ENCODE data around the gene DNAJB6. TPM values are rescaled to one million over a fixed set of nuclear protein-coding genes. Genes with fewer than 3 reads are reported as not detected.

DNAJB6 gene
- total RNA-seq, 1 experiment from 2014 or later: 108 TPM

GRCh38 chr7:157306846-157307838, 29.7 kb upstream of the DNAJB6 start:
- no peak overlapping the region for H3K4me3 Mint-ChIP-seq (ENCODE audit: unreplicated experiment)
- BruUV-seq (replicated peaks): no TSS peak
- CTCF ChIA-PET: interaction anchor here (0.6 to 1.1 kb wide), 2 partner anchors 33 to 1422 kb away, joined by 3 read pairs; no protein-coding TSS in a partner anchor

GRCh38 chr7:157309988-157310668, 26.7 kb upstream of the DNAJB6 start:
- intact Hi-C loops (cut with micrococcal nuclease; ENCODE audit: unreplicated experiment): loop anchor here (1.0 kb wide), 1 partner anchor 30 kb away; no protein-coding TSS in a partner anchor
- peaks cover 27% of the 10 kb centered on the region for H3K4me1 Mint-ChIP-seq (ENCODE audit: low read depth, unreplicated experiment)
- DNase-seq: no peak

More at GRCh38 chr7:157306846-157307838, 29.7 kb upstream of the DNAJB6 start:
- Mint-ChIP-seq H3K4me1 (ENCODE audit: low read depth, unreplicated experiment) (peaks cover 27% of the 10 kb centered on the region), H3K36me3 (ENCODE audit: insufficient read depth, unreplicated experiment) (peaks cover 4% of the 10 kb centered on the region), H3K27ac (ENCODE audit: unreplicated experiment) (no peak overlapping the region), H3K27me3 (ENCODE audit: insufficient read depth, unreplicated experiment) (no peaks in the 10 kb centered on the region), H3K9me3 (ENCODE audit: unreplicated experiment) (no peaks in the 10 kb centered on the region)
- Histone ChIP-seq H3K36me3 (ENCODE audit: control insufficient read depth, insufficient read depth, low read length) (no peaks in the 10 kb centered on the region), H3K27me3 (replicated peaks; ENCODE audit: control insufficient read depth, insufficient read depth, low read length) (no peaks in the 10 kb centered on the region), H3K4me1 (peaks cover 11% of the 10 kb centered on the region; the same call in 1 of the 2 replicates), H3K4me3 (ENCODE audit: low read depth, low read length) (no peak overlapping the region), H3K9me3 (no peaks in the 10 kb centered on the region)
- no peak for TF ChIP-seq CTCF (IDR thresholded peaks at IDR 0.05; ENCODE audit: insufficient read depth in 1 of 2, low read depth in 1 of 2, low read length in 1 of 2, severe bottlenecking in 1 of 2, unreplicated experiment in 1 of 2)
- peak in 1 of 2 experiments; percentile 64 for DNase-seq
- POLR2A ChIA-PET: no interaction called here
- intact Hi-C loops (cut with micrococcal nuclease; ENCODE audit: unreplicated experiment): no loop called here

More at GRCh38 chr7:157309988-157310668, 26.7 kb upstream of the DNAJB6 start:
- Histone ChIP-seq H3K27me3 (replicated peaks; ENCODE audit: control insufficient read depth, insufficient read depth, low read length) (no peaks in the 10 kb centered on the region), H3K36me3 (ENCODE audit: control insufficient read depth, insufficient read depth, low read length) (no peaks in the 10 kb centered on the region), H3K4me3 (ENCODE audit: low read depth, low read length) (no peak overlapping the region), H3K9me3 (no peaks in the 10 kb centered on the region), H3K4me1 (peaks cover 11% of the 10 kb centered on the region; the same call in 1 of the 2 replicates)
- Mint-ChIP-seq H3K27me3 (ENCODE audit: insufficient read depth, unreplicated experiment) (no peaks in the 10 kb centered on the region), H3K4me3 (ENCODE audit: unreplicated experiment) (no peak overlapping the region), H3K36me3 (ENCODE audit: insufficient read depth, unreplicated experiment) (peaks cover 4% of the 10 kb centered on the region), H3K27ac (ENCODE audit: unreplicated experiment) (peak overlapping the region; percentile 79), H3K9me3 (ENCODE audit: unreplicated experiment) (no peaks in the 10 kb centered on the region)
- CTCF ChIA-PET: no interaction called here
- POLR2A ChIA-PET: no interaction called here
- no peak for TF ChIP-seq CTCF (IDR thresholded peaks at IDR 0.05; ENCODE audit: insufficient read depth in 1 of 2, low read depth in 1 of 2, low read length in 1 of 2, severe bottlenecking in 1 of 2, unreplicated experiment in 1 of 2)
- BruUV-seq (replicated peaks): no TSS peak

Measured in Caco-2 (cell line).